HepG2 (cell line): Measurements from ENCODE around the gene INF2. TPM values are rescaled to one million over a fixed set of nuclear protein-coding genes. Genes with fewer than 3 reads are reported as not detected.

ENCODE experiments used
- ASH2L ChIP-seq: fragments of 300-600, 200-600 bp; sonication (generic); IDR thresholded peaks from 2 replicates; pipeline ENCODE4 v1.7.0; 2017; ENCODE audit warnings: low read depth, mild to moderate bottlenecking, moderate library complexity, mixed read lengths, low read length; ENCODE audit not compliant: insufficient read length
- BHLHE40 ChIP-seq: IDR thresholded peaks from 2 replicates; pipeline ENCODE4 v1.6.1; 2011; ENCODE audit warnings: low read length, improper control_type of control experiment
- ESRRA ChIP-seq: sonication (generic); formaldehyde crosslinking; IDR thresholded peaks from 2 replicates; pipeline ENCODE4 v1.5.1; 2020; ENCODE audit warnings: mild to moderate bottlenecking, low read depth, missing genetic modification reagents
- ETV5 ChIP-seq: IDR thresholded peaks from 2 replicates; pipeline ENCODE4 v1.6.1; 2018; ENCODE audit warnings: missing biosample characterization, missing genetic modification reagents, inconsistent platforms, borderline replicate concordance
- KAT7 ChIP-seq: IDR thresholded peaks from 2 replicates; pipeline ENCODE4 v1.6.1; 2018; ENCODE audit warnings: borderline replicate concordance, missing compliant biosample characterization
- KIAA2018 ChIP-seq: sonication (generic); formaldehyde crosslinking; IDR thresholded peaks from 2 replicates; pipeline ENCODE4 v1.5.0; 2020; ENCODE audit warnings: mild to moderate bottlenecking, missing genetic modification reagents, borderline replicate concordance
- MAZ ChIP-seq, 2 experiments: sonication (generic) in 1 of 2; formaldehyde crosslinking in 1 of 2; IDR thresholded peaks; 2 replicates each; pipeline versions ENCODE4 v1.5.0 to v1.6.1; 2012 to 2020; ENCODE audit warnings: low read depth in 2 of 2, mild to moderate bottlenecking in 2 of 2, borderline replicate concordance in 1 of 2, improper control_type of control experiment in 1 of 2, low read length in 1 of 2, missing genetic modification reagents in 1 of 2, moderate library complexity in 1 of 2
- MED1 ChIP-seq: sonication (generic); formaldehyde crosslinking; IDR thresholded peaks from 2 replicates; pipeline ENCODE4 v1.4.0; 2020; ENCODE audit warnings: missing genetic modification reagents
- NR1H2 ChIP-seq: sonication (generic); formaldehyde crosslinking; IDR thresholded peaks from 2 replicates; pipeline ENCODE4 v1.8.1; 2022; ENCODE audit warnings: low read depth, missing genetic modification reagents, borderline replicate concordance
- SAP130 ChIP-seq: IDR thresholded peaks from 2 replicates; pipeline ENCODE4 v1.6.1; 2016; ENCODE audit warnings: low read depth
- SOX5 ChIP-seq: IDR thresholded peaks from 2 replicates; pipeline ENCODE4 v1.6.1; 2016; ENCODE audit warnings: borderline replicate concordance
- SP5 ChIP-seq: IDR thresholded peaks from 2 replicates; pipeline ENCODE4 v1.6.1; 2016; ENCODE audit warnings: low read depth, borderline replicate concordance
- SRSF1 ChIP-seq: fragments of 200-400 bp; formaldehyde crosslinking; optimal IDR thresholded peaks from 2 replicates; pipeline ENCODE3; 2017; ENCODE audit warnings: mild to moderate bottlenecking, low read depth, low read length, moderate library complexity
- TEAD3 ChIP-seq: optimal IDR thresholded peaks from 2 replicates; pipeline ENCODE3; 2016; ENCODE audit warnings: borderline replicate concordance
- TERF1 ChIP-seq: sonication (generic); formaldehyde crosslinking; IDR thresholded peaks from 2 replicates; pipeline ENCODE4 v1.8.0; 2022; ENCODE audit warnings: mild to moderate bottlenecking, missing genetic modification reagents, moderate library complexity
- ZFP62 ChIP-seq: sonication (generic); formaldehyde crosslinking; IDR thresholded peaks from 2 replicates; pipeline ENCODE4 v1.4.0; 2020; ENCODE audit warnings: missing genetic modification reagents
- ZNF678 ChIP-seq: sonication (generic); formaldehyde crosslinking; IDR thresholded peaks from 2 replicates; pipeline ENCODE4 v1.4.0; 2020; ENCODE audit warnings: mild to moderate bottlenecking, missing genetic modification reagents
- polyA plus RNA-seq, 8 experiments: library from polyadenylated mRNA; depleted of rRNA in 3 of 8; stranded (reverse) in 7 of 8; unstranded in 1 of 8; fragments of >200 nt; fragmentation: Illumina TruSeq in 4 of 8; extraction: Trizol in 4 of 8; gene quantifications; 2 replicates each; pipeline versions ENCODE4 v1.2.1 to v1.2.3, GENCODE V29; 2011 to 2016; ENCODE audit warnings: low read depth in 4 of 8, missing spikeins in 1 of 8, mixed read lengths in 1 of 8; ENCODE audit not compliant: insufficient read depth in 1 of 8
- total RNA-seq, 5 experiments: library from RNA; depleted of rRNA; stranded (reverse); fragments of >200 nt; fragmentation: Illumina TruSeq; extraction: Trizol; gene quantifications; 2 replicates each; pipeline ENCODE4 v1.2.3, GENCODE V29; 2016; ENCODE audit warnings: low read depth in 1 of 5
- TF ChIP-seq, protein P1 (sequence below): sonication (generic); formaldehyde crosslinking; IDR thresholded peaks from 2 replicates; pipeline ENCODE4 v1.8.0; 2023; ENCODE audit warnings: mild to moderate bottlenecking, missing genetic modification reagents

The INF2 gene
- total and polyA plus RNA-seq, 2 of the 13 experiments (the other 11 are each of a cell fraction or from before 2014, with no cell fraction given), result 16.4 to 26.4 TPM

DNA sequence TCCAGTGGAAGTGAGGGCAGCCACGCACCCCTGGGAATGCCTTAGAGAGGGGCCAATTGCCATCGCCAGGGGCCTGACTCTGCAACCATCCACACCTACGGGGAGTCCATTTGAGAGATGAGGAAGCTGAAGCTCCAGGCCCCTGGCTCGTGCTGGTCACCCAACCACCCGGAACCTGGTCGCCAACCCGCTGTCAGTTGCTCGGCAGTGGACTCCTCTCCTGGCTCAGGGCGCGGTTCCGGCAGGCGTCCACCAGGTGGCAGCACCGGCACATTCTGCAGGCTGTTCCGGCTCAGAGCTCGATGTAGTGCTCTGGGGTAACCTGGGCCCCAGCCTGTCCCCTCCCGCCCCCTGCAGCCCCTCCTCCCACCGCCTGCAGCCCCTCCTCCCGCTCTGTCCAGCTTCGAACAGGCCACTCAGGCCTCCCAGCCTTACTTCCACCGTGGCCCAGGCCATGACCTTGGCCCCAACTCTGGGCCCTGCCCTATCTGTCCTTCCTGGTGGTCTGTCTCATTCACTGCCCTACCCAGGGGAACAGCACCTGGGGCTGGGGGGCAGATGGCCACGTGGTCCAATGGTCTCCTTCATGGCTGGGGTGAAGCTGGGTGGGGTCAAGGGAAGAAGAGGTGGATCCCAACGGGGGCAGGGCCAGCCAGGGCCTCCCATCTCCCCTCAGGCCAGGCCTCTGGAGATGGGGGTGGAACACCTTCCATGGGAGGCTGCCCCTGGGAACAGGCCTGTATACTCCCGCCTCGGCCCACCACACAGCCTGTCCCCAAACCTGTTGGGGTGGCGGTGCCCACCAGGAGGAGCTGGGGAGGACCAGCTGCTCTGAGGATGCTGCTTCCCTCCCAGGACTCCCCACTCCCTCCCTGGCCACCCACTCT lies 79.3 kb downstream of the INF2 start (continued):
- TF ChIP-seq KIAA2018 (CRISPR knock-in tag), result no peak
- TF ChIP-seq SOX5, result peak; percentile 30; the same call in 1 of the 2 replicates
- TF ChIP-seq ZNF678 (CRISPR knock-in tag), result 0 out of 2 replicates have a peak, but pooled peaks have one; percentile 21
- peak; percentile 49; the same call in 1 of the 2 replicates for TF ChIP-seq BHLHE40
- no peak for TF ChIP-seq NR1H2 (CRISPR knock-in tag)
- TF ChIP-seq ZFP62 (CRISPR knock-in tag), result 0 out of 2 replicates have a peak, but pooled peaks have one; percentile 64
- no peak for TF ChIP-seq KAT7 (CRISPR knock-in tag)
- TF ChIP-seq MAZ (IDR thresholded peaks at IDR 0.05; ENCODE audit: borderline replicate concordance, low read depth, low read length), result peak; percentile 33; the same call in 1 of the 2 replicates
- TF ChIP-seq MAZ (CRISPR knock-in tag; IDR thresholded peaks at IDR 0.05; ENCODE audit: low read depth), result peak; percentile 75
- TF ChIP-seq ASH2L, result peak; percentile 26
- no peak for TF ChIP-seq TEAD3 (CRISPR knock-in tag)
- TF ChIP-seq ETV5 (CRISPR knock-in tag), result no peak; the same call in 1 of the 2 replicates
- TF ChIP-seq ESRRA, result peak; percentile 88
- peak; percentile 63 for TF ChIP-seq SP5
- TF ChIP-seq TERF1, result no peak
- TF ChIP-seq, protein P1, sequence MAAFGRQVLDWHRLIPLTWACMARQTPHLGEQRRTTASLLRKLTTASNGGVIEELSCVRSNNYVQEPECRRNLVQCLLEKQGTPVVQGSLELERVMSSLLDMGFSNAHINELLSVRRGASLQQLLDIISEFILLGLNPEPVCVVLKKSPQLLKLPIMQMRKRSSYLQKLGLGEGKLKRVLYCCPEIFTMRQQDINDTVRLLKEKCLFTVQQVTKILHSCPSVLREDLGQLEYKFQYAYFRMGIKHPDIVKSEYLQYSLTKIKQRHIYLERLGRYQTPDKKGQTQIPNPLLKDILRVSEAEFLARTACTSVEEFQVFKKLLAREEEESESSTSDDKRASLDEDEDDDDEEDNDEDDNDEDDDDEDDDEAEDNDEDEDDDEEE (CRISPR knock-in tag), result no peak
- TF ChIP-seq SRSF1, result peak; percentile 39
- TF ChIP-seq MED1 (CRISPR knock-in tag), result peak; percentile 66
- peak; percentile 86 for TF ChIP-seq SAP130 (CRISPR knock-in tag)
